Activated T-helper 2 cell treated with anti-CD3 and anti-CD28 coated beads, Interferon-gamma antibody, Interleukin-2, Interleukin-4, amounts not matched to agents 10 μg/mL and 5 μg/mL and 100 μg/mL, durations not matched to agents 14 hours and 24 hours and 36 hours (primary cell): Measurements from ENCODE around the gene AGO3. TPM values are rescaled to one million over a fixed set of nuclear protein-coding genes. Genes with fewer than 3 reads are reported as not detected.

Experiments used
- DNase-seq: peaks from one replicate; pipeline ENCODE4 v3.0.0; 2021; ENCODE audit warnings: low spot score
- H3K27ac Mint-ChIP-seq: one replicate; pipeline ENCODE4 v1.8.0; 2021; ENCODE audit warnings: mixed read lengths
- H3K27me3 Mint-ChIP-seq: one replicate; pipeline ENCODE4 v1.8.0; 2021; ENCODE audit warnings: low read depth, mixed read lengths
- H3K36me3 Mint-ChIP-seq: one replicate; pipeline ENCODE4 v1.8.0; 2021; ENCODE audit warnings: low read depth, mixed read lengths
- H3K4me1 Mint-ChIP-seq: one replicate; pipeline ENCODE4 v1.8.0; 2021; ENCODE audit warnings: low read depth, mixed read lengths
- H3K4me3 Mint-ChIP-seq: one replicate; pipeline ENCODE4 v1.8.0; 2021; ENCODE audit warnings: low read depth, mild to moderate bottlenecking, moderate library complexity, mixed read lengths
- H3K9me3 Mint-ChIP-seq: one replicate; pipeline ENCODE4 v1.8.0; 2021; ENCODE audit warnings: mixed read lengths
- intact Hi-C: fragments of 100-400 bp; cut with micrococcal nuclease; formaldehyde crosslinking; loops from one replicate; pipeline ENCODE4 v1.15.1; 2023
- total RNA-seq: library from RNA; stranded (reverse); gene quantifications from 2 replicates; pipeline ENCODE4 v1.2.3, GENCODE V29; 2022

The AGO3 gene
- total RNA-seq, 1 donor from 2014 or later = 21.2 TPM

- Mint-ChIP-seq H3K4me3 (peak overlapping the region; percentile 90), H3K27ac (peak overlapping the region; percentile 83), H3K27me3 (peaks cover 3% of the 10 kb centered on the region), H3K9me3 (no peaks in the 10 kb centered on the region), H3K4me1 (peaks cover 9% of the 10 kb centered on the region), H3K36me3 (peaks cover 45% of the 10 kb centered on the region)
- intact Hi-C loops = no loop called here
- DNase-seq = no peak
These were observed 158.7 kb downstream of the AGO3 start for GRCh38 chr1:36089393-36090121.

DNA sequence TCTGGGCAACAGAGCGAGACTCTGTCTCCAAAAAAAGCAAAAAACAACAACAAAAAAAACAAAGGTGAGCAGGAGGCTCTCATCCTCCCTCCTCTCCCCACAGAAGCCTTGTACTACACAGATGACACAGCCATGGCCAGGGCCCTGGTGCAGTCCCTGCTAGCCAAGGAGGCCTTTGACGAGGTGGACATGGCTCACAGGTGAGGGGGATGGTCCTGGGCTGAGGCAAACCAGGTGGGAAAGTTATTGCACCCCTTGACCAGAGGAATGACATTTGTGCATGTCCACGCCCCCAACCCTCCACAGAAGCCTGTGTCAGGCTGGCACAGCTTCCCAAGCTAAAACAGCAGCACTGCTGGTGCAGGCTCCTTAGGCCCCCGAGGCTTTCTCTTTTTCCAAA is 160.2 kb downstream of the AGO3 start:
- intact Hi-C loops = no loop called here
- no peak overlapping the region for H3K27ac Mint-ChIP-seq
- no peaks in the 10 kb centered on the region for H3K27me3 Mint-ChIP-seq
- peaks cover 51% of the 10 kb centered on the region for H3K36me3 Mint-ChIP-seq
- DNase-seq = no peak
- peak overlapping the region; percentile 2 for H3K4me3 Mint-ChIP-seq
- peaks cover 9% of the 10 kb centered on the region for H3K4me1 Mint-ChIP-seq
- no peaks in the 10 kb centered on the region for H3K9me3 Mint-ChIP-seq

DNA sequence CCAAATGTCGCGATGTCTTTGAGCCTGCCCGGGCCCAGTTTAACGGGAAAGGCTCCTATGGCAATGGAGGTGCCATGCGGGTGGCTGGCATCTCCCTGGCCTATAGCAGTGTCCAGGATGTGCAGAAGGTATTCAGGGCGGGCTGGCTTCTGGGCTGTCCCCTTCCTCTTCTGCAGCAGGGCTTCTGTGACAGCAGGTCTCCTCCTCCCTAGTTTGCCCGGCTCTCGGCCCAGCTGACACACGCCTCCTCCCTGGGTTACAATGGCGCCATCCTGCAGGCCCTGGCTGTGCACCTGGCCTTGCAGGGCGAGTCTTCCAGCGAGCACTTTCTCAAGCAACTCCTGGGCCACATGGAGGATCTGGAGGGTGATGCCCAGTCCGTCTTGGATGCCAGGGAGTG is 160.8 kb downstream of the AGO3 start:
- Mint-ChIP-seq H3K27me3 (no peaks in the 10 kb centered on the region), H3K9me3 (no peaks in the 10 kb centered on the region), H3K4me1 (peaks cover 9% of the 10 kb centered on the region), H3K36me3 (peaks cover 51% of the 10 kb centered on the region), H3K4me3 (no peak overlapping the region), H3K27ac (peak overlapping the region; percentile 46)
- intact Hi-C loops = no loop called here
- no peak for DNase-seq

DNA sequence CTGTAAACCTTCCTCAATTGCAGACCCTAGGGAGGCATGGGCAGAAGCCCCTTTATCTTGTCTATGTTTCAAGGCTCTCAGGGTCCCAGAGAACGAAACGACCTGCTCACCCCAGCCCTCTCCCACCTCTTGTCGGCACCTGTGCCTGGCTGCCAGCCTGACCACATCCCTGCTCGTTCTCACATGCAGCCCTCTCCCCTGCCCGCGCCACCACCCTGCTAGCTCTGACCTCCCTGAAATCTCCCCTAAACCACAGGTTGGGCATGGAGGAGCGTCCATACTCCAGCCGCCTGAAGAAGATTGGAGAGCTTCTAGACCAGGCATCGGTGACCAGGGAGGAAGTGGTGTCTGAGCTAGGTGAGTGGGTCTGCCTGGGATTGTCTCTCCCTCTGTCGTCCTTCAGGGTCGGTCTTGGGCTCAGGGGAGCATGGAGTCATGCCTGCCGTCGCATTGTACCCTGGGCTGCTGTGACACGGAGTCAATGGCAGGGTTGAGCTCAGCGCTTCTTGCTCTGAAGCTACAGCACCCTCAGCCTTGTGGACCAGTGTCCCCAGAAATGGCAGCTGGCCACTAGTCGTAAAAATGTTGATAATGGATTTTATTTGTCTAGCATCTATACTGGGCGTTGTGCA is 161.4 kb downstream of the AGO3 start:
- Mint-ChIP-seq H3K4me3 (no peak overlapping the region), H3K36me3 (peaks cover 51% of the 10 kb centered on the region), H3K9me3 (no peaks in the 10 kb centered on the region), H3K27ac (no peak overlapping the region), H3K4me1 (peaks cover 9% of the 10 kb centered on the region), H3K27me3 (no peaks in the 10 kb centered on the region)
- intact Hi-C loops = no loop called here
- no peak for DNase-seq

DNA sequence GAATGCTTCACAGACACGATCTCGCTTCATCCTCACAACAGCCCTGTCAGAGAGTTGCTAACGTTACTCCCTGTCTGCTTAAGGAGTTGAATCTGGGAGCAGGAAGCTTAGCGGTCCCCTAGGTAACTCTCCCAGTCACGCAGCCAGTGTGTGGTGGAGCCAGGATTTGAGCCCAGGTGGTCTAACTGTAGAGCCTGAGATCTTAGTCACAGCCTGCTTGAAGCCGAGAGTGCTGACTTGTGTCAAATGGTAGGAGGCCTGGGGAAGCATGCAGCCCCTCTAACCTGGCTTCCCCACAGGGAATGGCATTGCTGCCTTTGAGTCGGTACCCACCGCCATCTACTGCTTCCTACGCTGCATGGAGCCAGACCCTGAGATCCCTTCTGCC is 161.9 kb downstream of the AGO3 start:
- no peak for DNase-seq
- no peak overlapping the region for H3K27ac Mint-ChIP-seq
- intact Hi-C loops = no loop called here
- H3K9me3 Mint-ChIP-seq = no peaks in the 10 kb centered on the region
- H3K27me3 Mint-ChIP-seq = no peaks in the 10 kb centered on the region
- no peak overlapping the region for H3K4me3 Mint-ChIP-seq
- peaks cover 51% of the 10 kb centered on the region for H3K36me3 Mint-ChIP-seq
- H3K4me1 Mint-ChIP-seq = peaks cover 9% of the 10 kb centered on the region

- H3K4me3 Mint-ChIP-seq = no peak overlapping the region
- H3K4me1 Mint-ChIP-seq = peaks cover 9% of the 10 kb centered on the region
- H3K36me3 Mint-ChIP-seq = peaks cover 51% of the 10 kb centered on the region
- no peaks in the 10 kb centered on the region for H3K27me3 Mint-ChIP-seq
- no peak overlapping the region for H3K27ac Mint-ChIP-seq
- no peak for DNase-seq
- H3K9me3 Mint-ChIP-seq = no peaks in the 10 kb centered on the region
- intact Hi-C loops = no loop called here
These were observed 162.3 kb downstream of the AGO3 start for GRCh38 chr1:36093226-36093625.

DNA sequence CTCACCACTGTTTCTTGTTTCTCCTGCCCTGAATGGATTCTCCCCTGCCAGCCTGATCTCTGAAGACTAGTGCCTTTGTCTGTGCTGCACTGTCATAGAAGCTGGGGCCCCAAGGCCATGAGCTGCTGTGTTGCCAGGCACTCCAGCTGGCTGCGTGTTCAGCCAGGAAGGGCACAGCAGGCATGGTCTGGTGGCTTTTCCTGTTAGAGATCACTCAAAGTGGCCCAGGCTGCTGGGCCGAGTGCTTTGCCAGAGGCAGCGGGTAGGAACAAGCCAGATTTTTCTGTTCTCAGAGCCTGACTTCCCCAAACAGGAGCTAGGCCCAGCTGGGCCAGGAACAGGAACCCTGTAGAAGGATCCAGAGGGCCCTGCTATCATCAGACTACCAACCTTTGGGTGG is 163.0 kb downstream of the AGO3 start:
- Mint-ChIP-seq H3K27ac (no peak overlapping the region), H3K36me3 (peaks cover 51% of the 10 kb centered on the region), H3K4me1 (peaks cover 9% of the 10 kb centered on the region), H3K9me3 (no peaks in the 10 kb centered on the region), H3K4me3 (no peak overlapping the region), H3K27me3 (no peaks in the 10 kb centered on the region)
- no peak for DNase-seq
- intact Hi-C loops = no loop called here

DNA sequence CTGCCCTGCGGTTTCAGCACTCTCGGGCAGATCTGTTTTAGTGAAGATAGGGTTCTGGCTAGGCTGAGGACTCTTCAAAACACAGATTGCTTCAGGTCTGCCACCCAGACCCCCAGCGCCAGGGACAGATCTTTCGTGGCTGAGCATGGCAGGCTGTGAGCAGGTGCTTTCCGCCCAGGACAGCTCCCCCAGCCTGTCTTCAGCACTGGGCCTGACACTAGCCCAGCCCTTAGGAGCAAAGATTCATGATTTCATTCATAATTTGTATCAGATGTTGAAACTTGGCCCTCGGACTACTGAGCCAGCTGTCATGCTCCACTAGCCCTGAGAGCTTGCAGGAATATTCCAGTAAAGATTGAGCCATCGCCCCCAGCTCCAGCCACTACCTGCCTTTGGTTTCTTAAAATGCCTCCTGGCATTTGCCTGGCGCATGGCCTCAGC is 163.7 kb downstream of the AGO3 start:
- Mint-ChIP-seq H3K27ac (no peak overlapping the region), H3K36me3 (peaks cover 46% of the 10 kb centered on the region), H3K4me3 (no peak overlapping the region), H3K9me3 (no peaks in the 10 kb centered on the region), H3K27me3 (no peaks in the 10 kb centered on the region), H3K4me1 (peaks cover 7% of the 10 kb centered on the region)
- no peak for DNase-seq
- intact Hi-C loops = loop anchor here (5.0 kb wide), 1 partner anchor 193 kb away; no protein-coding TSS in a partner anchor

DNA sequence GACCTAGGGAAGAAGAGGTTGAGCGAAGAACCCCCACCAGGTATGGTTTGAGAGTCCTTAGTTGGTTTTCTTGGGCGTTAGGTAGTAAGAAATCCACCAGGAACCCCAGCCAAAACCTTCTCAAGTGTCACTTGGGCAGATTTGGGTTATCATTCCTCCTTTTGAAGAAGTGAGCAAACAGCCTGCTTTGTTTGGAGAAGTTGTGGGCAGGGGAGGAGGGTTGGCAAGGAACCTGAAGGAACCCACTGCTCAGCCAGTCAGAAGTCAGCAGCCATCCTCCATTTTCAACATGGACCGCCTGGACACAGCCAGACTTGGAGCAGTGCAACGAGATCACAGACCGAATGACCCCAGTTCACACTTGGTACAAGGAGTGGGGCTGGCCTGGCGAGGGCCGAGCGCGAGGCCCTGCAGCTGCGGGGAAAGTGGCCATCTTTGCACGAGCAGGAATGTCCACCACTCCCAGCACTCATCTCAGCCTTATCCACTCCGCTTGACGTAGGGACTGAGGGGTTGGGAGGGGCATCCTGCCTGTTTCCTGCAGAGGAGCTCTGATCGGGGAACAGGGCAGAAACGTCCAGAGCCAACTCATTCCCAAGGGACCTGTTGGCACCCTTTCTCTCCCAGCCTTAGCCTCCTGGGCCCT is 165.0 kb downstream of the AGO3 start:
- H3K9me3 Mint-ChIP-seq = no peaks in the 10 kb centered on the region
- no peak for DNase-seq
- no peaks in the 10 kb centered on the region for H3K27me3 Mint-ChIP-seq
- intact Hi-C loops = loop anchor here (5.0 kb wide), 1 partner anchor 191 kb away; no protein-coding TSS in a partner anchor
- no peak overlapping the region for H3K27ac Mint-ChIP-seq
- peaks cover 40% of the 10 kb centered on the region for H3K36me3 Mint-ChIP-seq
- H3K4me1 Mint-ChIP-seq = peaks cover 3% of the 10 kb centered on the region
- H3K4me3 Mint-ChIP-seq = no peak overlapping the region

- H3K4me1 Mint-ChIP-seq = peaks cover 3% of the 10 kb centered on the region
- H3K36me3 Mint-ChIP-seq = peaks cover 32% of the 10 kb centered on the region
- DNase-seq = no peak
- H3K27ac Mint-ChIP-seq = no peak overlapping the region
- no peak overlapping the region for H3K4me3 Mint-ChIP-seq
- H3K9me3 Mint-ChIP-seq = no peaks in the 10 kb centered on the region
- intact Hi-C loops = loop anchor here (5.0 kb wide), 1 partner anchor 191 kb away; no protein-coding TSS in a partner anchor
- no peaks in the 10 kb centered on the region for H3K27me3 Mint-ChIP-seq
These were observed 165.9 kb downstream of the AGO3 start for GRCh38 chr1:36096500-36097432.

DNA sequence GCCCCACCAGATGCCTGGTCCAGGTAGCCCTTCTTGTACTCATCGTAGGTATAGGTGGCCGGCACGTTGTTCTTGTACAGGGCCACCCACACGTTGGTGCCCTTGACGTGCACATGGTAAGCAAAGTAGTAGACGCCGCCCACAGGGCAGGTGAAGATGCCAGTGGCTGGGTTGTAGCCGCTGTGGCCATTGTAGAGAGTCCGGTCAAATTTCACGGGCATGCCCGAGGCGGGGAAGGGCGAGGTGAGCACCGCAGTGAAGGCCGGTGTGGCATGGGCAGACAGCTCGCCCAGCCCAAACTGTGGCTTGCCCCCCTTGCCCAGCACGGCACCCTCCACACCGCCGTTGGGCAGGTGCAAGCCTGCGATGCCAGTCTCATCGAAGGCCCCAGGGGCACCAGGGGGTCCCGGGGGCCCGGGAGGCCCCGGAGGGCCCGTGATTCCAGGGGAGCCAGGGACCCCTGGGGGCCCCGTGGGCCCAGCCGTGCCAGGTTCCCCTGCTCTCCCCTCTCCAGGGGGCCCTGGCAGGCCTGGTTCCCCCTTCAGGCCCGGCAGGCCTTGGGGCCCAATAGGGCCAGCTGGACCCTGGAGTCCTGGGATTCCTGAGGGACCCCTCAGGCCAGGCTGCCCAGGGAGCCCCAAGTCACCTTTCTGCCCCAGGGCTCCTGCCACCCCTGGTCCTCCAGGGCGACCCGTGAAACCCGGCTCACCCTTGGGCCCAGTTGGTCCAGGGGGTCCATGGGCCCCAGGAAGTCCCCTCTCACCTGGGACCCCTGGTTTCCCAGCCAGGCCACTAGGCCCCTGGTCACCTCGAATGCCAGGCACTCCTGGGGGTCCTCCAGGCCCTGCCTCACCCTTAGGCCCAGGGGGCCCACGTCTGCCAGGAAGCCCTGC is 167.0 kb downstream of the AGO3 start:
- no peak for DNase-seq
- peaks cover 20% of the 10 kb centered on the region for H3K36me3 Mint-ChIP-seq
- peaks cover 3% of the 10 kb centered on the region for H3K4me1 Mint-ChIP-seq
- intact Hi-C loops = loop anchor here (5.0 kb wide), 1 partner anchor 189 kb away; no protein-coding TSS in a partner anchor
- no peaks in the 10 kb centered on the region for H3K27me3 Mint-ChIP-seq
- H3K4me3 Mint-ChIP-seq = no peak overlapping the region
- no peak overlapping the region for H3K27ac Mint-ChIP-seq
- H3K9me3 Mint-ChIP-seq = no peaks in the 10 kb centered on the region
